Hematopoietic multipotent progenitor cell (in vitro differentiated cells): ENCODE data around the gene ZNF385B. TPM values are rescaled to one million over a fixed set of nuclear protein-coding genes. Genes with fewer than 3 reads are reported as not detected.

Experiments
- DNase-seq, 3 donors: peaks; one replicate each; pipeline ENCODE4 v3.0.0-alpha.2; 2011 to 2015; ENCODE audit warnings: low read depth in 2 of 3, low spot score in 2 of 3
- total RNA-seq: library from RNA; depleted of rRNA; stranded (reverse); fragments of >200 nt; gene quantifications from one replicate; pipeline ENCODE4 v1.2.3, GENCODE V29; 2012

Gene ZNF385B
- total RNA-seq, 1 donor = not detected

DNA sequence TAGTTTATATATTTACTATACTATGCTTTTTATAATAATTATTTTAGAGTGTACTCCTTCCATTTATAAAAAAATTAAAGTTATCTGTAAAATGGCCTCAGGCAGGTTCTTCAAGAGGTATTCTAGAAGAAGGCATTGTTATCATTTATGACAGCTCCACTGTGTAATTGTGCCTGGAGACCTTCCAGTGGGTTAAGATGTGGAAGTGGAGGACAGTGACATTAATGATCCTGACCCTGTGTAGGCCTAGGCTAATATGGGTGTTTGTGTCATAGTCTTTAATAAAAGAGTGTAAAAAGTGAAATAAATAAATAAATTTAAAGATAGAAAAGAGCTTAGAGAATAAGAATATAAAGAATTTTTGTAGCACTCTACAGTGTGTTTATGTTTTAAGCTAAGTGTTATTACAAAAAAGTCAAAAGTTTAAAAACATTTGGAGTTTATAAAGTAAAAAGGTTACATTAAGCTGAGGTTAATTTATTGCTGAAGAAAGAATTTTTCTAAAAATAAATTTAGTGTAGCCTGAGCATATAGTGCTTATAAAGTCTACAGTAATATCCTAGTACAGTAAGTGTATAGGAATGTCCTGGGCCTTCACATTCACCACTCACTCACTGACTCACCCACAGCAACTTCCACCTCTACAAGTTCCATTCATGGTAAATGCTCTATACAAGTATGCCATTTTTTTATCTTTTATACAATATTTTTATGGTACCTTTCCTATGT lies 406.8 kb downstream of the ZNF385B start:
- no peak for DNase-seq

DNA sequence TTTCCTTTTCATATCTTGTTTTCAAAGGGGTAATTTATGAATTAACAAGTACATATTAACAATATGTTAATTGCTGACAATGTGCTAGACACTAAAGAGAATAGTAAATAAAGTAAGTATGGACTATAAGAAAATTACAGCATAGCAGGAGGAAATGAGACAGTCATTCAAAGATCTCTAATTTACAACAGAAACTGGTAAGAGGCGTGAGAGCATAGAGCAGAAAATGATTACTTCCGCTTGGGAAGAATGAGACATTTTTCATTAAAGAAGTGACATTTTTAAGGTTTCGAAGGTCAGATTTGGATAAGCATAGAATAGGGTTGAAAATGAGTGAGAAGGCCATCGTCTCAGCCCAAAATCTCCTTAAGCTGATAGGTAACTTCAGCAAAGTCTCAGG lies 412.4 kb downstream of the ZNF385B start:
- no peak for DNase-seq

DNA sequence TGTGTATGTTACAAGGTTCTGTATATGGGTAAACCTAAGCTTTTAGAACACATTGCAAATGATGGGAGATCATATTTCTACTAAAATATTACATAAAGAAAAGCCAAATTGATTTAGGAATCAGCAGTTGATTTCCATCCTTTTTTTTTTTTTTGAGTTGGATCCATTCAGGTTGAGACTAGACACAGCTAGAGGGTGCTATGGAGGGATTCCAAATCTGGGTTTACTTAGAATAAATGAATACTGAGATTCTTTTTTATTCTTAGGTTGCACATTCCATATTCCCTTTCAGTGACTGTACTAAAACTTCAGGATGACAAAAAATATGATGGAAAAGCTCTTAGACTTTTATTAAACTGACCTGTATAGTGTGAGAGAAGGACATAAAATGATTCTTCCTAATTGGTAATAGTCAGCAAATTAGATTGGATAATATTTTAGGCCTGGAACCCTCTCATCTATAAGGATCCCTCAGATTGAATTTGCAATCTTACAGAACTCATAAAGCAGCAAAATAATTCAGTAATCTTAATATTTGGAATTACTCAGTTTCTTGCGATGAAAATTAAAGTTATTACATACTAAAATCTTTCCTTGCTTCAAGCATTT lies 413.5 kb downstream of the ZNF385B start:
- DNase-seq = no peak

DNA sequence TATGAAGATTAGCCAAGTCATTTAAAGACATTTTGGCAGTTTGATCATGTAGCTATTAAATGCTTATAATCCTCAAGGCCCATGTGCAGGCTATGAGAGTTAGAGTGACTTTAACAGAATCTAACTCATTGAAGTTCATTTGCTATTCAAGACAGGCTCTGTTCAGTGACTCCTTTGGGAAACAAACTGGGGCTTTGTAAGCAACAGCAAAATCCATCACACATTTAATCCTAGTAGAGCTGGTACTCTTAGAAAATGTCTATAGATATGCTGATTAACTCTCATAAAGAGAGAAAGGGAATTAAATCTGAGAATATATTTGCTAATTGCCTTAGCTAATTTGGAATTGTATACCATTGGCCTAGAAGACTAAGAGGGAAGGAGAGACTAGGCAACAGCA lies 414.0 kb downstream of the ZNF385B start:
- DNase-seq = no peak

DNA sequence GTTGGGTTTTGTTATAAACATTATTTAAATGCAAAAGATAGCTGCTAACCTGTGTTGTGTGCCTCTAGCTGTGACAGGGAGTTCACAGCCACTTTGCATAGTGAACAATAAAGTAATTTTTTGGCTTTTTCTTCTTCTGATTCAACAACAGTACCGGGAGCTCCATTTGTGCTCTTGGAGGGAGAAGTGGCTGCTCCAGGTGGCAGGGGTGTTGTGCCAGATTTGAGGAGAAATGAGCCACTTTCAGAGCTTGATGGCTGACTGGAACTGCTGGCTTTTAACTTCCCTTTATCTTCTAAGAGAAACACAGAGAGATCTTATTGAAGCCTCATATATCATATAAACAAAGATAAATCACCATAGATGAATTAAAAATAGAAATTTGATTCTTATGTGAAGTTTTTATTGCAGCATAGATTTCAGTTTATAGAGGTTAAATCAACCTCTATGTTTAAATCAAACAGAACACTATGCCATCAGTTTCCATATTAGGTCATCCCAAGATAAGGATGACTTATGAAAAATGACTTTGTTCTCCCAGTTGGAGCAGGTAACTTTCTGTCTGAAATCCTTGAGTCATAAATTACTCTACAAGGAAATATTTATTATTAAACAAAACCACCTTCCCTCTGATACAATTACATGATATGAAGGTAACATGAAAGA lies 414.8 kb downstream of the ZNF385B start:
- DNase-seq = no peak

DNA sequence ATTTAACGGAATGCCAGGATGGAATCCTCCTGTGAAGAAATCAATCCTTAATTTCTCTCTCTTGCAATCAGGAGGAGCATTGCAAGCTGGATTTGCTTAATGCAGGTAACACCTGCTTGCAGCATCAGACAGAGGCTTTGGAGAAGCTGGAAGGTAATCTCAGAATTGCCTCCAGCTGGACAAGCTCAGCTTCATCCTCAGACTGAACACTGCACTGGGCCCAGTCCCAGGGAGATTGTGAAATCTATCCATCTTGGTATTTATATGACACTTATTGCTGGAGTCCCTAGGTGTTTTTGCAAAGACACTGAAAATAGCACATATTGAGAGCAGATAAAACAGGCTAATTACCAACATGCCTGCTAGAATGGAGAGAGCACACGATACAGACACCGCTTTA lies 417.4 kb downstream of the ZNF385B start:
- DNase-seq = no peak

DNA sequence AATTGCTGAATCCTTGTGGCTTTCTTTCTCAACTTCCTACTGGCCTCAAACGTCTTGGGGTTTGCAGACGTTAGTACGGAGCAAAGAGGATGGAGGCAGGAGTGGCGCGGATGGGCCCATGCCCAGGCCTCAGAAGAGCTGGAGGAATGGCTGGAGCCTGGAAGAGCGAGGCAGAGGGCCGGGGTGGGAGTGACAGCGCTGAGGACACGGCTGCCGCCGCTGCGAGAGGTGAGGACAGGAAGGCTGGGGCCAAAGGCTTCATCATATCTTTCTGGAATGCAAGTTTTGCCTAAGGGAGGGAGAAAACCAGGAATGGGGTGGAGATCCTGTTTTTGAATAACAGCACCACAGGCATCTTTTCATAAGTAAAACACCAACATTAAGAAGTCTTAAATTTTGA lies 418.2 kb downstream of the ZNF385B start:
- no peak for DNase-seq

DNA sequence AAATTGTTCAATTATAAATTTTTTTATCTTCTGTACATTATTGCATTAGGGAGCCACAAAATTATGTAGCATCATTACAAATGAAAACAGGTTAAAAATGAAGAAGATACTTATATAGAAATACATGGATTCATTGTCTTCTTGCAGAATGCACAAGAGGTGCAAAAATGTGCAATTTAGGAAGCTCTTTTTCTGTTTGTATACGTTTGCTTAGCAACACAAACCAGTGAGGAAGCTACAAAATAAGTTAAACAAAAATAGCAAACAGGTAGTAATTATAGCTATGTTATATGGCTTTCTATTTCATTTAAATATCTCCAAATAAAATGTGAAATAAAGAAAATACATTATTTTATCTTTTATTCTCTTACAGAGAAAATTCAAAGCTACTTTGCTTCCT lies 419.2 kb downstream of the ZNF385B start:
- DNase-seq = peak in 1 of 3 donors; percentile 42

DNA sequence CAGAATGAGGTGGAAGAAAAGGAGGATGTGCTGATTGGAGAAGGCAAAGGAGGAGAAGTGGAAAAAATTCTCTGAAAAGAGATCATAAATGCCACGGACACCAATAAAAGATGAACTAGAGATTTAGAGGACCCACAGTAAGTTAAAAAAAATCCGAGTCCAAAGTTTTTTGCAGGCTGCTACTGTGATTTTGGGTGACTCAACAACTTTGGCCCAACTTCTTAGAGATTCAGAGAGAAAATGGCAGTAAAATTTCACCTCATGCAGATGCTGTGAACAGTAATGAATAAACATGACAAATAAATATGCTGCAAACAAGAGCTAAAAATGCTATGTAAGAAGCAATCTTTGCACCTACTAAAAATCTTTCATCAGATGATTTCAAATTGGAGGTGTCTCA lies 419.9 kb downstream of the ZNF385B start:
- DNase-seq = no peak

DNA sequence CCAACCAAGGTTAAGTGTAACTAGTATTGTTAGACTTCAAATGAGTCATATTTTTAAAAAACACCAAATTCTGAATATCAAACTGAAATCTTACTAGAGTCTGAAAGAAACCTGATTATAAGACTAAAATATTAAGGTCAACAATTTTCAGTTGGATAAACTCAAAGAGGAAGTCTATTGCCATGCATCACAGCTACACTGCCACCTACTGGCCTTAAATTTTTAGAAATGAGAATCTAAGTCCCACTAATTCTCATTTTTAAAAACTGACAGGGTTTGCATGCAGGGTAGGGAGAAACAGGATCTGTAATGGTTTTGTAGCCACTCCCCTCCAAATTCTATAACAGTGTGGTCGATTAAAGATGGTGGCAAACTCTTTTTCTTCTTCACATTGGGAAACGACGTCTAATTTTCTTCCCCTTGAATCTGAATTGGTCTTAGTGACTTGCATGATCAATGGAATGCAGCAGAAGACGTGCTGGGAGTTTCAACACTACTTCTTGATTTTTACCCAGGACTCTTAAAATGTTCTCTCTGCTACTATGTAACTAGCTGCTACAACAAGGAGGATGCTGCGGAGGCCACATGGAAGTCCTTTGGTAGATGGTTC lies 420.7 kb downstream of the ZNF385B start:
- DNase-seq = peak in 2 of 3 donors; percentile 38 to 74

DNA sequence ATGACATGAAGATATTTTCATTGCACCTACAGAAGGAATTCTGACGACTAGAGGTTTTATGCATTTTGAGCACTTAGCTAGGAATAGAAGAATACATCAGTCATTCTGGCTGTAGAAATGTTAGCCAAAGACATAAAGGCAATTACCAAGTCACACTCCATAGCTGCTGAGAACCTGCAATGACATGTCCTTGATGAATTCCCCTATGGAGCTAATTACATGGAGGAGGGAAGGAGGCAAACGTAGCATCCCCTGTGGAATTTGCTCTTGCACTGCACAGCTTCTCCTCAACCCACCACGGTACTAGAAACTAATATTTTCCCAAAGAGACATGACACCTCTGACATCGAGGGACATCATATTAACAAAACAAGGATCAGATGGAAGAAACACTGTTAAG lies 422.8 kb downstream of the ZNF385B start:
- DNase-seq = no peak

DNA sequence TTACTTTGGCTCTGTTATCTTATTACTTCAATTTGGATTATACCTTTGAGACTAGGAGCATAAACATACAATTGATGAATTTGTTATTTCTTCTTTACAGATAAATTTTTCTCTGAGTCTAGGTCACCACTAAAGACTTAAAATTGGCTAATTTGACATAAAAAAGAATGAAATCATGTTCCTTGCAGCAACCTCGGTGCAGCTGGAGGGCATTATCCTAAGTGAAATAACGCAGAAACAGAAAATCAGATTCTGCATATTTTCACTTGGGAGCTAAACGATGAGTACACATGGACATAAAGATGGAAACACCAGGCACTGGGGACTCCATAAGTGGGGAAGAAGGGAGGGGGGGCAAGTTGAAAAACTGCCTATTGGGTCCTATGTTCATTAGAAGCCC lies 424.0 kb downstream of the ZNF385B start:
- DNase-seq = no peak

DNA sequence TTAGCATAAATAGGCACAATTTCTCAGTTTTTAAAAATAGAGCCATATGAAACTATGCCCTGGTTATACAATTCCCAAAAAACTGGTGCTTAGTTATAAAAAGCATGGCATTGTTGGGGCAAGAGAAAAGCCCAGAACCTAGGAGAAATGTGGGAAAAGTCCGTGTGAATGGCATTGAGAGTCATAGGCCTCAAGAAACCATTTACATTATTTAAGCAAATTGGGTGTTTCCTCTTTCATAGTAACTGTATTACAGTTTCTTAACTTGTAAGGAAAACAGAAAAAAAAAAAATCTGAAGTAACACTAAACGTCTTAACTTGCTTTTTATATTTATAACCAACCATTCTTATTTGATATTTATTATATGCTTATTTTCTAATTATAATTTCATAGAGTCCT lies 425.8 kb downstream of the ZNF385B start:
- no peak for DNase-seq

DNA sequence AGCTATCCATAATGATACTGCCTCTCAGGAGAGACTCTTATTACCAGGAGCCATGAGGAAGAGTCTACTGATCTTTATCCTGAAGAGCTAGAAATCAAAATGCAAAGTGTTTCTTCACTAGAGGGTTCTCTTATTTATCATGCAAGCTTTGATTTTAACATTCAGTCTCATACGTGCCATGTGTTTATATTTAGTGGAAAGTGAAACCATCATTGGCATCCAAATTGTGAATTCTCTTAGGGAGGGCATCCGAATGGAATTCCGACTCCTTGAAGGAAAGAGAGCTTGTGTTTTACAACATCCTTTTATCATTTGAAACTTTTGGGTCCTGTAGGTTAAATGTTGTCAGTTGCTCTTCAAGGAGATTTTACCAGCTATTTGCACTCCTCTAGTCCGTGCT lies 426.4 kb downstream of the ZNF385B start:
- no peak for DNase-seq

DNA sequence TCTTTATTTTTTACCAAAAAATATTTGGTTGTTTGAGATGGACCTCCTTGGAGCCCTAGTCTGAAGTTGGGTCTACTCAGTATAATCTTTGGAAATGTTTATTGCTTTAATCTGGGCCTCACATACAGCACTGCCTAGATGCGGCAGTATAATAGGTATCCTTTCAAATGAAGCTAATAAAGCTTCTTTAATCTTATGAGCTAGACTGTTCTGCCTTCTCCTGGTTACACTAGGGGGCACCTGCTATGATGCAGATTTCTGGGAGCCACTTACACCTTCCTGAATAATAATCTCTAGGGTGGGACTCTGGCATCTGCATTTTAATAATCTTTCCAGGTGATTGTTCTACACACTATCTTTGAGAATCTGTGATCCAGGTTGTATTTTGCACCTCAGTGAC lies 427.1 kb downstream of the ZNF385B start:
- no peak for DNase-seq

DNA sequence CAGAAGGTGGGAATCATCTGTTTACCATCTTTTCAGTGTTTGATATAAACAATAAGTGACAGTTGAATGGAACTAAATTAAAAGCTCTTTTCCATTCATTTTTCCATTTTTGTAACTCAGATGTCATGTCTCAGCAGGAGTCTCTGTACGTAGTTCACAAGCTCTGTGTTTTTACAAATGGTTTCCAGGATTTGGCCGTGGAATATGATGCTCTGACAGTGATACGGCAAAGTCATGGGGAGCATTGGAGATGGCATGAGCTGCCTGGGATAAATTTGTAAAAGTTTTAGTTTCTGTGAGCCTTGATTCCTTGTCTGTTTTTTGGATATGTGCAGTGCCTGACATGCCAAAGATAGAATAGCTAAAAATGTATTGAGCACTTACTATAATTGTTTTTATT lies 428.7 kb downstream of the ZNF385B start:
- DNase-seq = no peak

DNA sequence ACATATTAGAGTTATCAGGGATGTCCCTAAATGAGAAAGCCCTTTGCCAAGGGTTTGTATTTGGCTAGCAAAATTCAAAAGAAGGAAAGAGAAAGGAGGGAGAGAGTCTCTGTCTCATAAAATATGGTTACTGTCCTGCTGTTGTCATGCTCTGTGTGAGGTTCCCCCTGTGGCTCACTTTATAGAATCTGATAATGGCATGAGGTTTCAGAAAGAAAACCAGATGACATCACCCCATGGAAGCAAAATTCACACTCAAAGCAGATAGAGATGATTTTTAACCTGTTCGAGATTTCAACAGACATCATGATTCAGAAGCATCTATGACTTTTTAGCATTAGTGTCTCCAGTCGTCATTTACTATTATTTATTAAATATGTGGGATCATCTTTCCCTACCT lies 431.8 kb downstream of the ZNF385B start:
- no peak for DNase-seq

DNA sequence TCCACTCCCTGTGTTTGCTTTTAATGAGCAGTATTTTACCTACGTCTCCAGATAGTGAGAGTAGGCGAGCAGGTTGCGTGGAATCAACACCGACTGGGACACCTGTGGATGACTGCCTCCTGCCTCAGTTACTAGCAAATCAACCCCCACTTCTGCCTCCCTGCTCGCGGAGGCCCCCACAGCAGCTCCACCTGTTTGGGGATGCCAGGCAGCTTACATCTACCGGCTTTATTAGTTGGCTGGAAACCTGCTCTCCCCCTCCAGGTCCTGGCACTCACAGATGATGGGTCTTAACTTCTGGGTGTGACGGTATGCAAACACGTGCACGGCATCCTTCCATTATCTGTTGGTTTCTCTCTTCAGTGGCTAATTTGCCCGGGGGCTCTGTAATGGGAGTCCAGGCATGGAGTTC lies 432.3 kb downstream of the ZNF385B start:
- no peak for DNase-seq

DNA sequence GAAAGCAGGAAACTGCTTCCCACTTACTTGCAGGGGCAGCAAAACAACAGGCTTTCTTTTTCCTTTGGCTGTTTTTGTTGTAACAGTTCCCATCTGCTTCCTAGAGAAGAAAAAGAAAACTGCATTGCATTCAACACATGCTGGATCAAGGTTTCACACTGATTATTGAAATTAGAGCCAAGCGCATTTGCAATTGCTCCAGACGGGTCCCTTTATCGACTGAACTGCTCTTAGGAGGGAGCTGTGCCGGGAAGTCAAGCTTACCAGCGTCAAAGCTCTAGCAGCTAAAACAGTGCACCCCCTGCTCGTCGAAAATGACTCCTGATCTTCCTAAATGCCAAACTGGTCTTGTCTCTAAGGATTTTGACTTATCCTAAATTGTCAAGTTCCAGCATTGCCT lies 432.8 kb downstream of the ZNF385B start:
- no peak for DNase-seq

DNA sequence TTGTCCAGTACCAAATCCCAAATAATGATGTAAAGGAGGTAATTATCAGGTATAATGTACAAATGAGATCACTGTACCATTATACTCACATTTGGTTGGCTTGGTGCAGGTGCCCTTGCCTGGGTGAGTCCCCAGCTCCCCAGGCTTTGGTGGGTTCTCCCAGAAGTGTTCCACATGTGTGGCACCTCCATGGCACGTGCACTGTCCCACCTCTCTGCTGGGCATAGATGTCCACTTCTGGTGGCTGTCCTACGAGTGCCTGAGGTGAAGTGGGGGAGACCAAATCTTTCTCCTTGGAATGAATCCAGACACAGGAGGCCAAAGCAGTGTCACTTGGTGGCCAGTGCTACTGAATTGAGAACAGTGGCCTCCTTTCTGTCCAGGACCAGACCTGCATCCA lies 434.3 kb downstream of the ZNF385B start:
- DNase-seq = no peak

DNA sequence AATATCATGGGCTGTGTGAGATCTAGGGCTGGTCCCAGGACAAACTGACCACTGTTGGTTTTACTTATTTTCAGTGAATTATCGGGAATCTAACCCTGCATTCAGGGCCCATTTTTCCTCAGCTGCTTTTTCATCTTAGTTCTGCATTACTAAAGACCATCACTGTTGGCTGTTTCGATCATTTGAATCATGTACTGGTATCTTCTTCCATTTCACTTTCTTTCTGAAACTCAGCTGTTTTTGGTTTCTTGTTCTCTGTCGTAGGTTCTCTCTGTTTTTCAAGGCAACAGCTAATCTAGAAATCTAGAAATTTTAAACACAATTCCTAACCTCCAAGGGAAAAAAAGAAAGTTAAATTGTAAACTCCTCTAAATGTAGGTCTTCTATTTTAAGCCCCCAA lies 436.8 kb downstream of the ZNF385B start:
- DNase-seq = no peak
